ENCODE results near the gene NPAS3. TPM values are rescaled to one million over a fixed set of nuclear protein-coding genes. Genes with fewer than 3 reads are reported as not detected.

Gene NPAS3
- total RNA-seq, 1 experiment from 2014 or later: not detected

- ATAC-seq: no peak
These were observed 799.8 kb downstream of the NPAS3 start for GRCh38 chr14:33738491-33738890.

More at GRCh38 chr14:33738491-33738890, 799.8 kb downstream of the NPAS3 start:
- Histone ChIP-seq H3K4me3 (replicated peaks in 1 of 2; ENCODE audit: low read depth in 1 of 2, low read length in 2 of 2) (no peak overlapping the region), H2AFZ (ENCODE audit: low read depth, low read length, poor library complexity, severe bottlenecking) (no peak overlapping the region), H3K27ac (ENCODE audit: low read depth, low read length) (no peak overlapping the region), H3K36me3 (ENCODE audit: control insufficient read depth in 1 of 2, insufficient read depth in 2 of 2, low read length in 2 of 2) (no peaks in the 10 kb centered on the region), H3K79me2 (ENCODE audit: insufficient read depth, low read length) (no peaks in the 10 kb centered on the region), H3K4me2 (ENCODE audit: low read length) (no peak overlapping the region), H3K27me3 (ENCODE audit: insufficient read depth, low read length) (peaks cover 25% of the 10 kb centered on the region), H3K9me3 (ENCODE audit: control insufficient read depth in 1 of 2, insufficient read depth in 1 of 2, low read depth in 1 of 2, low read length in 2 of 2) (no peaks in the 10 kb centered on the region), H3K9me2 (ENCODE audit: insufficient read depth) (no peaks in the 10 kb centered on the region), H3K4me1 (ENCODE audit: control insufficient read depth in 1 of 2, insufficient read depth in 2 of 2, low read length in 2 of 2) (no peaks in the 10 kb centered on the region), H4K20me1 (ENCODE audit: insufficient read depth) (no peaks in the 10 kb centered on the region; the same call in 1 of the 2 replicates), H3K9ac (ENCODE audit: low read length) (no peak overlapping the region)
- DNase-seq (ENCODE audit: low read depth, low spot score): no peak
- ChIA-PET RAD21 (ENCODE audit: low non-redundant PET in 1 of 2, low total read pairs in 2 of 2, uncharacterized antibody in 2 of 2, unreplicated experiment in 2 of 2) (no interaction called here), POLR2A (no interaction called here), CTCF (no interaction called here)
- intact Hi-C loops (cut with micrococcal nuclease): no loop called here
- no TSS peak for BruUV-seq (replicated peaks)
- TF ChIP-seq ZBTB33 (IDR thresholded peaks at IDR 0.05; ENCODE audit: extremely low read depth, insufficient replicate concordance, low read length) (no peak), EZH2 (IDR thresholded peaks at IDR 0.05) (no peak), RAD21 (IDR thresholded peaks at IDR 0.05; ENCODE audit: low read depth) (no peak), ZFX (IDR thresholded peaks at IDR 0.05) (no peak), ELF1 (IDR thresholded peaks at IDR 0.05; ENCODE audit: borderline replicate concordance, low read depth) (no peak), CEBPB (IDR thresholded peaks at IDR 0.05; ENCODE audit: low read depth) (no peak), REST (IDR thresholded peaks at IDR 0.05; ENCODE audit: low read depth) (no peak)
- TF ChIP-seq, protein P1, sequence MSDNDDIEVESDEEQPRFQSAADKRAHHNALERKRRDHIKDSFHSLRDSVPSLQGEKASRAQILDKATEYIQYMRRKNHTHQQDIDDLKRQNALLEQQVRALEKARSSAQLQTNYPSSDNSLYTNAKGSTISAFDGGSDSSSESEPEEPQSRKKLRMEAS (IDR thresholded peaks at IDR 0.05): no peak
